GM12865 (cell line): ENCODE results near the gene SUGCT.
"Not testable (repeated sequence)": the region's sequence is repeated elsewhere in the genome, so short reads cannot be mapped to it uniquely, and the experiment has no call there.

Experiments used
- DNase-seq: peaks from one replicate; pipeline ENCODE4 v3.0.0; 2010; ENCODE audit warnings: low read depth
- H3K4me3 ChIP-seq: 2 replicates; pipeline ENCODE4 v1.5.1; 2011; ENCODE audit warnings: mild to moderate bottlenecking, low read depth, low read length, control low read depth
- CTCF ChIP-seq: IDR thresholded peaks from 2 replicates; pipeline ENCODE4 v1.5.1; 2011; ENCODE audit warnings: low read length, control low read depth, low read depth, inconsistent platforms; ENCODE audit not compliant: insufficient read depth; ENCODE audit errors: missing control alignments

SUGCT gene

DNA sequence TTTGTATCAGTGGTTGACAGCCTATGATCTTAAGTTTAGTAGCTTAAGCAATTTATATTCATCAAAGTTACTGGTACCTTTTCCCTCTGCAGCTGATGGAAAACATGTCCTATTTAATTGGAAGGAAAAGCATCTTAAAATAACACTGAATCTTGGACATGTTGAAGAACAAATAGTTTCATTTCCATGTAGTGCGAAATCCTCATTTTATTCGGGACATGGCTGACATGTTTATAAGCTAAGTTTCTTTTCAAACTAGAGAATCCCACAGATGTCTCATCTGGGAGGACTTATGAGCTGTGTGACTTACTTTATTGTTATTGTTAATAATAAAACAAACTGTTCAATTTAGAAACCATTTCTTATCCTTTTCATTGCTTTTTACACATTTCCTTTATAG, 461.0 kb downstream of the SUGCT start:
- no peak for DNase-seq
- H3K4me3 ChIP-seq, result no peak overlapping the region
- no peak for TF ChIP-seq CTCF

- H3K4me3 ChIP-seq, result no peak overlapping the region
- TF ChIP-seq CTCF, result no peak
- no peak for DNase-seq
These were observed 462.7 kb downstream of the SUGCT start for GRCh38 chr7:40597517-40597916.

DNA sequence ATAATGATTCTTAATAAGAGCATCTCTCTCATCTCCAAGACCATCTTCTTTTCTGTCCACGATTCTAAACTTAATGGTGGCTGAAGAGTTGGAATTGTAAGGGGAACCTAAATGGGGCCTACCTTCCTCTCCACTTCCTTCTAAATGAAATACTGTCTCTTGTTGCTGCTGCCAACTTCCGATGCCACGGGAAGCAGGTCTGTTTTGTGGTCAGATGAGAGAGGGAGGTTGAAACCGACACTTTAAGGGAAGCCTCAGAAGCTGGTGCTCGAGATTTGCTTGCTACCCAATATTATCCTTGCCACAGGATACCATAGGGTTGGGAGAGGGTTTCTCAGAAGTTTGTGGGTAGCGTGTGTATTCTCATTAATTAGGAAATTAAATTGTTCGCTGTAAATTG, 464.1 kb downstream of the SUGCT start:
- H3K4me3 ChIP-seq, result no peak overlapping the region
- DNase-seq, result no peak
- TF ChIP-seq CTCF, result no peak

DNA sequence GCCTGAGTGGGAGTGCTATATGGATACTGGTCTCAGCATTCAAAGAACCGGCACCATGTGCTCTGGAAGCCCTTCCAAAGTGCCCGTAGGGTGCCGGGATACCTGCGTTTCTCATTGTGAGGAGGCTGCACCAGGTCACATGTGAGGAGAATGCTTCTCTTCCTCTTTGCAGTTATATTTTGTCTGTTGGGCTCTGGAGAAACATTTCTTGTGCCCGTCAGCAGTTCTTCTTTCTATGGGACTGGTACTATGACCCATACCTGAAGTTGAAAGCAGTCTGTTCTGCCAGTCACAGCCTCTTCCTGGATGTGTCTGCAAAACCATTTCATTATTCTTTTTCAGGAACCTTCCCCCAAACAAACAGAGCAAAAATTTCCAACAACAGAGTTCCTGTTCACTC, 465.0 kb downstream of the SUGCT start:
- no peak for DNase-seq
- TF ChIP-seq CTCF, result no peak
- H3K4me3 ChIP-seq, result no peak overlapping the region

- DNase-seq, H3K4me3 ChIP-seq: not testable (repeated sequence)
These were observed 467.5 kb downstream of the SUGCT start for GRCh38 chr7:40602351-40602750.

GRCh38 chr7:40604601-40605438, 470.0 kb downstream of the SUGCT start:
- peak; percentile 62 for DNase-seq
- no peak overlapping the region for H3K4me3 ChIP-seq
- peak; percentile 79 for TF ChIP-seq CTCF

GRCh38 chr7:40608321-40609075, 473.7 kb downstream of the SUGCT start:
- no peak for DNase-seq
- no peak for TF ChIP-seq CTCF
- H3K4me3 ChIP-seq, result no peak overlapping the region
